Measurements from ENCODE around the gene AACS. TPM values are rescaled to one million over a fixed set of nuclear protein-coding genes. Genes with fewer than 3 reads are reported as not detected.

AACS gene
- total RNA-seq, 2 donors from 2014 or later, result 15.0 to 22.4 TPM

GRCh38 chr12:125125271-125125670 is 60.0 kb downstream of the AACS start:
- Histone ChIP-seq H3K27me3 (no peaks in the 10 kb centered on the region), H3K4me3 (no peak overlapping the region), H3K9me3 (no peaks in the 10 kb centered on the region), H3K27ac (no peak overlapping the region), H3K4me1 (peaks cover 9% of the 10 kb centered on the region), H3K36me3 (replicated peaks in 1 of 2; ENCODE audit: insufficient read depth in 1 of 2, low read depth in 2 of 2) (peaks cover 2 to 3% of the 10 kb centered on the region in 2 donors)
- 88 to 90% methylated on average over 4 of the region's 4 CpGs for WGBS, 2 donors
- intact Hi-C loops (cut with DNase I), result no loop called here
- DNase-seq, result no peak
- TF ChIP-seq, protein P1, sequence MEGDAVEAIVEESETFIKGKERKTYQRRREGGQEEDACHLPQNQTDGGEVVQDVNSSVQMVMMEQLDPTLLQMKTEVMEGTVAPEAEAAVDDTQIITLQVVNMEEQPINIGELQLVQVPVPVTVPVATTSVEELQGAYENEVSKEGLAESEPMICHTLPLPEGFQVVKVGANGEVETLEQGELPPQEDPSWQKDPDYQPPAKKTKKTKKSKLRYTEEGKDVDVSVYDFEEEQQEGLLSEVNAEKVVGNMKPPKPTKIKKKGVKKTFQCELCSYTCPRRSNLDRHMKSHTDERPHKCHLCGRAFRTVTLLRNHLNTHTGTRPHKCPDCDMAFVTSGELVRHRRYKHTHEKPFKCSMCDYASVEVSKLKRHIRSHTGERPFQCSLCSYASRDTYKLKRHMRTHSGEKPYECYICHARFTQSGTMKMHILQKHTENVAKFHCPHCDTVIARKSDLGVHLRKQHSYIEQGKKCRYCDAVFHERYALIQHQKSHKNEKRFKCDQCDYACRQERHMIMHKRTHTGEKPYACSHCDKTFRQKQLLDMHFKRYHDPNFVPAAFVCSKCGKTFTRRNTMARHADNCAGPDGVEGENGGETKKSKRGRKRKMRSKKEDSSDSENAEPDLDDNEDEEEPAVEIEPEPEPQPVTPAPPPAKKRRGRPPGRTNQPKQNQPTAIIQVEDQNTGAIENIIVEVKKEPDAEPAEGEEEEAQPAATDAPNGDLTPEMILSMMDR (IDR thresholded peaks at IDR 0.05), result no peak
- TF ChIP-seq POLR2A (IDR thresholded peaks at IDR 0.05), result no peak
- no peak for ATAC-seq

DNA sequence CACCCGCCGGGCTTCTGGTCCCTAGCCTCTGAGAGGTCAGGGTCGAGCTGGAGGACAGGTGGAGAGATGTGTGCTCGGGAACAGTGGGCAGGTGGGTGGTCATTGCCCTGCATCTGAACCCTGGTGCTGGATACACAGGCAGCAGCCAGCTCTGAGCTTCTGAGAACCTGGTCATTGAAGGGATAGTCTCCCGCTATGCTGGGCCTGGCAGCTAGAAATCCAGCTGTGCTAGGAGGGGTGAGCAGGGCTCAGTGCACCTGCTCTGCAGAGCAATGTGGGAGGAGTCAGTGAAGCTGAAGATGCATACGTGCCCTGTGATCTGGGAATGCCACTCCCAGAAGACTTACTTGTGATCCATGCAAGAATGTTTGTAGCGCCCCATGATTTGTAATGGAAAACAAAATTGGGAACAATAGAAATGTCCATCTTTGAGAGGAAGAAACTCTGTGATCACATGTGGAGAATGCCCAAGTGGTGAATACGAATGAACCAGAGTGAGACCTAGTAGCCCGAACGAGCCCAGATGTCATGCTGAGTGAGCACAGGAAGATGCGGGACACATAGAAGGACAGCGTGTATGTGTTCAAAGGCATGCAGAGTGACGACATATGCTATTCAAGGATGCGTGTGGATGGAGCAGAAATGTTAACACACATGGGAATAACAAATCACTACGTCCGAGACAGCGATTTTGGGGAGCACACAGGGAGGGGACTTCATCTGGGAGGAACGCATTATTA is 63.4 kb downstream of the AACS start:
- DNase-seq (no peak), ATAC-seq (no peak)
- WGBS, 2 donors, result 92 to 96% methylated on average over 18 of the region's 18 CpGs
- H3K27me3 ChIP-seq, result no peaks in the 10 kb centered on the region
- no peaks in the 10 kb centered on the region for H3K9me3 ChIP-seq
- intact Hi-C loops (cut with DNase I), result no loop called here
- H3K27ac ChIP-seq, result no peak overlapping the region
- TF ChIP-seq, protein P1 (IDR thresholded peaks at IDR 0.05), result no peak
- no peak for TF ChIP-seq POLR2A (IDR thresholded peaks at IDR 0.05)
- H3K4me1 ChIP-seq, result peaks cover 9% of the 10 kb centered on the region
- H3K36me3 ChIP-seq (replicated peaks in 1 of 2; ENCODE audit: insufficient read depth in 1 of 2, low read depth in 2 of 2), result peaks cover 2 to 3% of the 10 kb centered on the region in 2 donors
- H3K4me3 ChIP-seq, result no peak overlapping the region

DNA sequence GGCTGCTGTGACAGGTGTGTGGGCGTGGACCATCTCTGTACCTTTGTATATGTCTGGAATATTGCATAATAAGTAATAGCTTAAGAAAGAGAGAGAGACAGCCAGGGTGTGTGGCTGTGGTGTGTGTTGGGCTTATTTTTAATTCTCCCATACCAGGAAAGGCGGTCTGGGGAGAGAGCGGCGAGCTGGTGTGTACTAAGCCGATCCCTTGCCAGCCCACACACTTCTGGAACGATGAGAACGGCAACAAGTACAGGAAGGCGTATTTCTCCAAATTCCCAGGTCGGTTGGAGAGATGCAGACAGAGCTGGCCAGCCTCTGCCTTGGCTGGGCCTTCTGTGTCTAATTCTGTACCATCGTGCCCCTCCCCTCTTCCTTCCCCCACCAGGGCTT is 63.9 kb downstream of the AACS start:
- H3K36me3 ChIP-seq (replicated peaks in 1 of 2; ENCODE audit: insufficient read depth in 1 of 2, low read depth in 2 of 2), result peaks cover 2 to 3% of the 10 kb centered on the region in 2 donors
- intact Hi-C loops (cut with DNase I), result no loop called here
- ATAC-seq (no peak), DNase-seq (no peak)
- H3K4me3 ChIP-seq, result no peak overlapping the region
- WGBS, 2 donors, result 90 to 91% methylated on average over 10 of the region's 10 CpGs
- peaks cover 8% of the 10 kb centered on the region for H3K4me1 ChIP-seq
- H3K27me3 ChIP-seq, result no peaks in the 10 kb centered on the region
- H3K9me3 ChIP-seq, result no peaks in the 10 kb centered on the region
- TF ChIP-seq, protein P1 (IDR thresholded peaks at IDR 0.05), result no peak
- TF ChIP-seq POLR2A (IDR thresholded peaks at IDR 0.05), result no peak
- no peak overlapping the region for H3K27ac ChIP-seq

GRCh38 chr12:125129591-125130255 is 64.5 kb downstream of the AACS start:
- H3K9me3 ChIP-seq, result no peaks in the 10 kb centered on the region
- intact Hi-C loops (cut with DNase I), result no loop called here
- TF ChIP-seq, protein P1 (IDR thresholded peaks at IDR 0.05), result no peak
- TF ChIP-seq POLR2A (IDR thresholded peaks at IDR 0.05), result no peak
- H3K4me1 ChIP-seq, result peaks cover 3% of the 10 kb centered on the region
- H3K27ac ChIP-seq, result no peak overlapping the region
- ATAC-seq (no peak), DNase-seq (no peak)
- peaks cover 2 to 3% of the 10 kb centered on the region in 2 donors for H3K36me3 ChIP-seq (replicated peaks in 1 of 2; ENCODE audit: insufficient read depth in 1 of 2, low read depth in 2 of 2)
- 91 to 93% methylated on average over 18 of the region's 18 CpGs for WGBS, 2 donors
- H3K4me3 ChIP-seq, result no peak overlapping the region
- H3K27me3 ChIP-seq, result no peaks in the 10 kb centered on the region

All from body of pancreas (tissue), 4 donors.